Measurements from ENCODE around the gene ADAT2. TPM values are rescaled to one million over a fixed set of nuclear protein-coding genes. Genes with fewer than 3 reads are reported as not detected.

The ADAT2 gene
- polyA plus RNA-seq, 3 donors = 0.08 to 9.7 (median 0.51) TPM

GRCh38 chr6:143485967-143486366, 35.5 kb upstream of the ADAT2 start:
- H3K36me3 Mint-ChIP-seq = peaks cover 3 to 7% of the 10 kb centered on the region in 2 donors
- Histone ChIP-seq H3K27ac (ENCODE audit: low read depth in 1 of 2, low read length in 2 of 2) (no peak overlapping the region), H4K20me1 (ENCODE audit: insufficient read depth, low read length) (no peaks in the 10 kb centered on the region), H3K4me3 (replicated peaks in 1 of 3; ENCODE audit: low read depth in 2 of 3, low read length in 3 of 3) (no peak overlapping the region), H3K4me1 (ENCODE audit: control insufficient read depth in 1 of 2, insufficient read depth in 2 of 2, low read length in 2 of 2) (no peaks in the 10 kb centered on the region), H3K79me2 (ENCODE audit: insufficient read depth, low read length) (no peaks in the 10 kb centered on the region), H2AFZ (ENCODE audit: insufficient read depth, low read depth, low read length, poor library complexity, severe bottlenecking) (no peak overlapping the region), H3K27me3 (ENCODE audit: control insufficient read depth in 2 of 2, insufficient read depth in 2 of 2, low read length in 2 of 2) (no peaks in the 10 kb centered on the region), H3K9me3 (replicated peaks in 1 of 2; ENCODE audit: control insufficient read depth in 1 of 2, insufficient read depth in 1 of 2, low read length in 2 of 2) (no peaks in the 10 kb centered on the region), H3K36me3 (replicated peaks in 1 of 2; ENCODE audit: control insufficient read depth in 1 of 2, insufficient read depth in 2 of 2, low read length in 2 of 2) (peaks cover 0 to 4% of the 10 kb centered on the region in 2 donors), H3K4me2 (replicated peaks; ENCODE audit: extremely low read depth, low read length, poor library complexity, severe bottlenecking) (no peak overlapping the region), H3K9ac (ENCODE audit: insufficient read depth, low read length, poor library complexity, severe bottlenecking) (no peak overlapping the region)
- H3K27me3 Mint-ChIP-seq (ENCODE audit: low read depth in 3 of 3) = no peaks in the 10 kb centered on the region
- H3K9me3 Mint-ChIP-seq = no peaks in the 10 kb centered on the region
- no peak for DNase-seq
- no CpG with 5 or more reads among the region's 2 CpGs for WGBS (ENCODE audit: insufficient coverage)
- H3K27ac Mint-ChIP-seq = no peak overlapping the region
- no peak for TF ChIP-seq CTCF (IDR thresholded peaks at IDR 0.05)
- H3K4me3 Mint-ChIP-seq = no peak overlapping the region
- intact Hi-C loops (cut with micrococcal nuclease) = no loop called here
- H3K4me1 Mint-ChIP-seq = no peaks in the 10 kb centered on the region

- Histone ChIP-seq H4K20me1 (ENCODE audit: insufficient read depth, low read length) (no peaks in the 10 kb centered on the region), H2AFZ (ENCODE audit: insufficient read depth, low read depth, low read length, poor library complexity, severe bottlenecking) (no peak overlapping the region), H3K27ac (ENCODE audit: low read depth in 1 of 2, low read length in 2 of 2) (no peak overlapping the region), H3K36me3 (replicated peaks in 1 of 2; ENCODE audit: control insufficient read depth in 1 of 2, insufficient read depth in 2 of 2, low read length in 2 of 2) (peaks cover 0 to 4% of the 10 kb centered on the region in 2 donors), H3K9me3 (replicated peaks in 1 of 2; ENCODE audit: control insufficient read depth in 1 of 2, insufficient read depth in 1 of 2, low read length in 2 of 2) (no peaks in the 10 kb centered on the region), H3K4me3 (replicated peaks in 1 of 3; ENCODE audit: low read depth in 2 of 3, low read length in 3 of 3) (no peak overlapping the region), H3K4me1 (ENCODE audit: control insufficient read depth in 1 of 2, insufficient read depth in 2 of 2, low read length in 2 of 2) (no peaks in the 10 kb centered on the region), H3K9ac (ENCODE audit: insufficient read depth, low read length, poor library complexity, severe bottlenecking) (no peak overlapping the region), H3K27me3 (ENCODE audit: control insufficient read depth in 2 of 2, insufficient read depth in 2 of 2, low read length in 2 of 2) (no peaks in the 10 kb centered on the region), H3K4me2 (replicated peaks; ENCODE audit: extremely low read depth, low read length, poor library complexity, severe bottlenecking) (no peak overlapping the region), H3K79me2 (ENCODE audit: insufficient read depth, low read length) (no peaks in the 10 kb centered on the region)
- H3K27me3 Mint-ChIP-seq (ENCODE audit: low read depth in 3 of 3) = no peaks in the 10 kb centered on the region
- no peak for DNase-seq
- H3K27ac Mint-ChIP-seq = no peak overlapping the region
- no peak for TF ChIP-seq CTCF (IDR thresholded peaks at IDR 0.05)
- peaks cover 6% of the 10 kb centered on the region for H3K4me1 Mint-ChIP-seq
- WGBS (ENCODE audit: insufficient coverage) = no CpG with 5 or more reads among the region's 2 CpGs
- intact Hi-C loops (cut with micrococcal nuclease) = no loop called here
- H3K9me3 Mint-ChIP-seq = peaks cover 0 to 1% (median 0%) of the 10 kb centered on the region in 7 donors
- H3K4me3 Mint-ChIP-seq = no peak overlapping the region
- peaks cover 5 to 10% of the 10 kb centered on the region in 2 donors for H3K36me3 Mint-ChIP-seq
These were observed 32.1 kb upstream of the ADAT2 start for GRCh38 chr6:143482593-143482992.
